SHP77 (cell line): ENCODE results near the gene PTPRD.

ENCODE experiments used
- DNase-seq, 2 experiments: peaks; one replicate each; lab custom pipeline; 2025; lab: John Stamatoyannopoulos, UW

Gene PTPRD

GRCh38 chr9:8778356-8778755, 1834.4 kb downstream of the PTPRD start:
- DNase-seq, result no peak

- DNase-seq, result no peak
Observed at GRCh38 chr9:8772302-8772701, 1840.5 kb downstream of the PTPRD start.

GRCh38 chr9:8769153-8769552, 1843.6 kb downstream of the PTPRD start:
- DNase-seq, result no peak

- no peak for DNase-seq
Observed at GRCh38 chr9:8766096-8766495, 1846.7 kb downstream of the PTPRD start.

- no peak for DNase-seq
Observed at GRCh38 chr9:8764051-8764450, 1848.8 kb downstream of the PTPRD start.

- DNase-seq, result no peak
Observed at GRCh38 chr9:8762479-8763085, 1850.2 kb downstream of the PTPRD start.

- no peak for DNase-seq
Observed at GRCh38 chr9:8760000-8760767, 1852.6 kb downstream of the PTPRD start.

- DNase-seq, result no peak
Observed at GRCh38 chr9:8757881-8758280, 1854.9 kb downstream of the PTPRD start.

GRCh38 chr9:8754751-8755150, 1858.1 kb downstream of the PTPRD start:
- no peak for DNase-seq

- DNase-seq, result no peak
Observed at GRCh38 chr9:8751406-8751930, 1861.3 kb downstream of the PTPRD start.

GRCh38 chr9:8750639-8751051, 1862.2 kb downstream of the PTPRD start:
- no peak for DNase-seq

- no peak for DNase-seq
Observed at GRCh38 chr9:8745347-8745746, 1867.5 kb downstream of the PTPRD start.

GRCh38 chr9:8738945-8739344, 1873.9 kb downstream of the PTPRD start:
- no peak for DNase-seq

- no peak for DNase-seq
Observed at GRCh38 chr9:8736805-8737204, 1876.0 kb downstream of the PTPRD start.

- no peak for DNase-seq
Observed at GRCh38 chr9:8734760-8735159, 1878.0 kb downstream of the PTPRD start.

- DNase-seq, result peak; percentile 42 to 62
Observed at GRCh38 chr9:8733131-8733954, 1879.5 kb downstream of the PTPRD start.

GRCh38 chr9:8732367-8733075, 1880.3 kb downstream of the PTPRD start:
- no peak for DNase-seq

- DNase-seq, result no peak
Observed at GRCh38 chr9:8730618-8731017, 1882.2 kb downstream of the PTPRD start.

- DNase-seq, result no peak
Observed at GRCh38 chr9:8728910-8729309, 1883.9 kb downstream of the PTPRD start.

GRCh38 chr9:8727191-8727590, 1885.6 kb downstream of the PTPRD start:
- no peak for DNase-seq

- DNase-seq, result no peak
Observed at GRCh38 chr9:8726692-8727091, 1886.1 kb downstream of the PTPRD start.

- DNase-seq, result no peak
Observed at GRCh38 chr9:8725635-8726034, 1887.2 kb downstream of the PTPRD start.
